Loucy (cell line): Measurements from ENCODE around the gene PAM16.

Source experiments
- H2AFZ ChIP-seq: fragments of 200-600 bp; sonication (generic); 2 replicates; pipeline ENCODE4 v1.6.0; 2016; ENCODE audit warnings: antibody characterized with exemption, mild to moderate bottlenecking, low read length, moderate library complexity
- H3F3A ChIP-seq: fragments of 200-600 bp; 2 replicates; pipeline ENCODE4 v1.6.0; 2016; ENCODE audit warnings: antibody characterized with exemption, low read depth, mild to moderate bottlenecking
- H3K27me3 ChIP-seq: fragments of 200-600 bp; sonication (generic); 2 replicates; pipeline ENCODE4 v1.6.1; 2014; ENCODE audit warnings: low read length, mild to moderate bottlenecking; ENCODE audit not compliant: insufficient read depth, poor library complexity, severe bottlenecking
- H3K36me3 ChIP-seq: fragments of 200-600 bp; sonication (generic); 2 replicates; pipeline ENCODE4 v1.6.1; 2016; ENCODE audit warnings: low read length; ENCODE audit not compliant: insufficient read depth
- H3K4me1 ChIP-seq: fragments of 200-600 bp; sonication (generic); 2 replicates; pipeline ENCODE4 v1.5.1; 2014; ENCODE audit warnings: low read length, mild to moderate bottlenecking; ENCODE audit not compliant: insufficient read depth, poor library complexity, severe bottlenecking
- H3K4me2 ChIP-seq: fragments of 200-600 bp; sonication (generic); 2 replicates; pipeline ENCODE4 v1.6.0; 2014; ENCODE audit warnings: antibody characterized with exemption, low read length, low read depth, mild to moderate bottlenecking; ENCODE audit not compliant: poor library complexity, severe bottlenecking
- H3K4me3 ChIP-seq: fragments of 200-600 bp; sonication (generic); 2 replicates; pipeline ENCODE4 v1.5.1; 2014; ENCODE audit warnings: low read length, mild to moderate bottlenecking, mixed read lengths; ENCODE audit not compliant: poor library complexity, severe bottlenecking
- H3K79me2 ChIP-seq: fragments of 200-600 bp; sonication (generic); 2 replicates; pipeline ENCODE4 v1.6.1; 2014; ENCODE audit warnings: low read length; ENCODE audit not compliant: insufficient read depth
- H3K9ac ChIP-seq: fragments of 200-600 bp; sonication (generic); 2 replicates; pipeline ENCODE4 v1.6.0; 2014; ENCODE audit warnings: mild to moderate bottlenecking, low read depth, low read length, moderate library complexity; ENCODE audit not compliant: poor library complexity, severe bottlenecking
- H3K9me2 ChIP-seq: fragments of 200-600 bp; sonication (generic); replicated peaks from 2 replicates; pipeline ENCODE4 v1.6.1; 2016; ENCODE audit warnings: low read depth, low read length, mixed read lengths
- H3K9me3 ChIP-seq: fragments of 200-600 bp; sonication (generic); 2 replicates; pipeline ENCODE4 v1.6.1; 2014; ENCODE audit warnings: mild to moderate bottlenecking, antibody characterized with exemption, low read length, low read depth; ENCODE audit not compliant: insufficient read depth
- H4K20me1 ChIP-seq: fragments of 200-600 bp; sonication (generic); 2 replicates; pipeline ENCODE4 v1.6.0; 2014; ENCODE audit warnings: antibody characterized with exemption, low read length, mild to moderate bottlenecking; ENCODE audit not compliant: insufficient read depth, poor library complexity, severe bottlenecking
- EZH2phosphoT487 ChIP-seq: fragments of 200-600 bp; IDR thresholded peaks from 2 replicates; pipeline ENCODE4 v1.6.1; 2018; ENCODE audit warnings: antibody characterized with exemption, mild to moderate bottlenecking, moderate library complexity, borderline replicate concordance
- TF ChIP-seq, protein P1 (sequence below): fragments of 200-600 bp; sonication (generic); conservative IDR thresholded peaks from 2 replicates; pipeline ENCODE4 v1.5.1; 2014; ENCODE audit warnings: mild to moderate bottlenecking, antibody characterized with exemption, low read length

Gene PAM16

DNA sequence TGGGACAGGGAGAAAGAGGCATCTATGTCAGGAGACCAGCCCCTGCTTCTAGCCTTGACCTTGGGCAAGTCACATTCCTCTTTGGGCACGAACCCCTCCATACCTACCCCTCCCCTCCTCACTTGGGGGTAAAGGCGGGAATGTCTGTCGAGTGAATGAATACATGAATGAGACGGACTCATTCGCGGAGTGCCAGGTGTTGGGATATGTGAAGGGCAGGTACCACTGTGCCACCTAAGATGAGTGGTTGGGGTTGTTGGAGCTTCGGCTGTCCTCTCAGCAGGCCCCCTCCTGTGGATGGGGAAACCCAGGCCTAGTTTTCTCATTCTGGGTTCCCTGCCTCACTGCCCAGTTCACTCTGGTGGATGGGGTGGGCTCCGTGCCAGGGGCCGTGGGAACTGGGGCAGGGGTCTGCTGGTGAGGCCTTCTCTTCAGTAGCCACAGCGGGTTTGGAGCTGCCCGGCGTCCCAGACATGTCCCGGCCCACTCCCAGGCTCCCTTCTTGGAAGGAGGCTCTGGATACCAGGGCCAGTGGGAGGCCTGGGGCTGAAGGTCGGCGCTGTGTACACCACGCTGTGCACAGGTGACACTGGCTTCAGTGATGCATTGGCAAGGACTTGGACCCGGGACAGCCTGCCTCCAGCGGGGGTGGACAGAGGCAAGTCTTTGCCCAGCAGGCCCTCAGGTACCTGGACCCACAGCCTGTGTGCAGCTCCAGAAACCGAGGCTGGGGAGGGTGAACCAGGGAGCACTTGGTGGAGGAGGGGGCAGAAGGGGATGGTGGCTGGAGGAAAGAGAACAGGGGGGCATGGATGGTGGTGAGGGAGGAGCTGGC lies 29.6 kb downstream of the PAM16 start:
- Histone ChIP-seq H3K27me3 (no peaks in the 10 kb centered on the region), H3K4me1 (peaks cover 8% of the 10 kb centered on the region), H3K79me2 (0 out of 2 replicates have a peak, but pooled peaks cover 3% of the 10 kb centered on the region), H2AFZ (no peak overlapping the region), H3K9ac (no peak overlapping the region), H3K9me3 (no peaks in the 10 kb centered on the region), H3K4me2 (no peak overlapping the region), H3K9me2 (no peaks in the 10 kb centered on the region), H3F3A (no peaks in the 10 kb centered on the region), H3K4me3 (no peak overlapping the region), H3K36me3 (no peaks in the 10 kb centered on the region), H4K20me1 (no peaks in the 10 kb centered on the region)
- TF ChIP-seq, protein P1, sequence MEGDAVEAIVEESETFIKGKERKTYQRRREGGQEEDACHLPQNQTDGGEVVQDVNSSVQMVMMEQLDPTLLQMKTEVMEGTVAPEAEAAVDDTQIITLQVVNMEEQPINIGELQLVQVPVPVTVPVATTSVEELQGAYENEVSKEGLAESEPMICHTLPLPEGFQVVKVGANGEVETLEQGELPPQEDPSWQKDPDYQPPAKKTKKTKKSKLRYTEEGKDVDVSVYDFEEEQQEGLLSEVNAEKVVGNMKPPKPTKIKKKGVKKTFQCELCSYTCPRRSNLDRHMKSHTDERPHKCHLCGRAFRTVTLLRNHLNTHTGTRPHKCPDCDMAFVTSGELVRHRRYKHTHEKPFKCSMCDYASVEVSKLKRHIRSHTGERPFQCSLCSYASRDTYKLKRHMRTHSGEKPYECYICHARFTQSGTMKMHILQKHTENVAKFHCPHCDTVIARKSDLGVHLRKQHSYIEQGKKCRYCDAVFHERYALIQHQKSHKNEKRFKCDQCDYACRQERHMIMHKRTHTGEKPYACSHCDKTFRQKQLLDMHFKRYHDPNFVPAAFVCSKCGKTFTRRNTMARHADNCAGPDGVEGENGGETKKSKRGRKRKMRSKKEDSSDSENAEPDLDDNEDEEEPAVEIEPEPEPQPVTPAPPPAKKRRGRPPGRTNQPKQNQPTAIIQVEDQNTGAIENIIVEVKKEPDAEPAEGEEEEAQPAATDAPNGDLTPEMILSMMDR, result no peak
- TF ChIP-seq EZH2phosphoT487, result no peak

GRCh38 chr16:4320571-4321137 lies 30.5 kb downstream of the PAM16 start:
- Histone ChIP-seq H3K9me3 (no peaks in the 10 kb centered on the region), H3K4me2 (no peak overlapping the region), H3K27me3 (no peaks in the 10 kb centered on the region), H3K4me1 (peaks cover 8% of the 10 kb centered on the region), H2AFZ (no peak overlapping the region), H3K4me3 (no peak overlapping the region), H3K9ac (no peak overlapping the region), H3F3A (no peaks in the 10 kb centered on the region), H3K36me3 (no peaks in the 10 kb centered on the region), H4K20me1 (no peaks in the 10 kb centered on the region), H3K9me2 (no peaks in the 10 kb centered on the region), H3K79me2 (0 out of 2 replicates have a peak, but pooled peaks cover 3% of the 10 kb centered on the region)
- no peak for TF ChIP-seq EZH2phosphoT487
- TF ChIP-seq, protein P1, result no peak

GRCh38 chr16:4319454-4320421 lies 31.4 kb downstream of the PAM16 start:
- H3K4me1 ChIP-seq, result peaks cover 8% of the 10 kb centered on the region
- H3K4me2 ChIP-seq, result no peak overlapping the region
- H3K27me3 ChIP-seq, result no peaks in the 10 kb centered on the region
- H2AFZ ChIP-seq, result no peak overlapping the region
- no peak overlapping the region for H3K4me3 ChIP-seq
- no peaks in the 10 kb centered on the region for H3K36me3 ChIP-seq
- TF ChIP-seq, protein P1, result no peak
- no peak for TF ChIP-seq EZH2phosphoT487
- H3K9me3 ChIP-seq, result no peaks in the 10 kb centered on the region
- H4K20me1 ChIP-seq, result no peaks in the 10 kb centered on the region
- no peaks in the 10 kb centered on the region for H3K9me2 ChIP-seq
- no peaks in the 10 kb centered on the region for H3F3A ChIP-seq
- no peak overlapping the region for H3K9ac ChIP-seq
- 0 out of 2 replicates have a peak, but pooled peaks cover 3% of the 10 kb centered on the region for H3K79me2 ChIP-seq
